Psoas muscle (tissue), 8 donors: ENCODE results near the gene STAT1. TPM values are rescaled to one million over a fixed set of nuclear protein-coding genes. Genes with fewer than 3 reads are reported as not detected.

Source experiments
- ATAC-seq, 4 donors: fragments of 200-7000 bp; cut with Tn5 transposase; one replicate each; pipeline ENCODE4 v1.9.1; 2020; ENCODE audit warnings: moderate library complexity in 3 of 4, mild to moderate bottlenecking in 2 of 4
- DNase-seq, 2 donors: peaks; one replicate each; pipeline ENCODE4 v3.0.0-alpha.2; 2020
- H3K27ac ChIP-seq: fragments of 200-600 bp; one replicate; pipeline ENCODE4 v1.8.0; 2022
- H3K27me3 ChIP-seq, 3 donors: fragments of 200-600 bp in 1 of 3; one replicate each; pipeline versions ENCODE4 v1.6.1 to v1.8.0; 2013 to 2022; ENCODE audit warnings: low read length in 2 of 3, mild to moderate bottlenecking in 2 of 3, moderate library complexity in 1 of 3; ENCODE audit not compliant: insufficient read depth in 3 of 3
- H3K36me3 ChIP-seq, 2 donors: fragments of 200-600 bp in 1 of 2; one replicate each; pipeline versions ENCODE4 v1.6.1 to v1.8.0; 2013 to 2022; ENCODE audit warnings: low read depth in 1 of 2, mild to moderate bottlenecking in 1 of 2, moderate library complexity in 1 of 2; ENCODE audit not compliant: insufficient read depth in 1 of 2
- H3K4me1 ChIP-seq: fragments of 200-600 bp; one replicate; pipeline ENCODE4 v1.8.0; 2022
- H3K4me3 ChIP-seq: fragments of 200-600 bp; one replicate; pipeline ENCODE4 v1.8.0; 2022; ENCODE audit warnings: mild to moderate bottlenecking
- H3K9me3 ChIP-seq: fragments of 200-600 bp; one replicate; pipeline ENCODE4 v1.8.0; 2022
- WGBS, 3 donors: extraction: QIAGEN DNeasy Blood & Tissue Kit; methylation state at CpG; one replicate each; pipeline versions ENCODE4 v1.1.6 to v1.1.7; 2013; 5-methylcytosine and 5-hydroxymethylcytosine counted together
- intact Hi-C, 2 donors: fragments of 100-400 bp; cut with DNase I; formaldehyde crosslinking; loops; one replicate each; pipeline versions ENCODE4 v1.11.0 to v1.14.2; 2022
- polyA plus RNA-seq, 3 donors: library from polyadenylated mRNA; stranded (reverse); fragments of 200-250 nt; gene quantifications; one replicate each; pipeline ENCODE4 v1.2.3, GENCODE V29; 2013
- total RNA-seq, 4 donors: library from RNA; stranded (reverse); fragmentation: NEBNext Ultra II Directional in 2 of 4; extraction: Animal tissue kit (Norgen Biotek cat#: 25700) in 2 of 4; gene quantifications; one replicate each; pipeline versions ENCODE4 v1.2.1 to v1.2.4, GENCODE V29; 2021 to 2023
- TF ChIP-seq, protein P1 (sequence below): fragments of 200-600 bp; IDR thresholded peaks from one replicate; pipeline ENCODE4 v1.8.0; 2022; ENCODE audit warnings: antibody characterized with exemption
- donor health status: healthy with polysubstance abuse.
- donor health status: DM: no; HTN: no; CAD: no; lungs with moderate emphysema.
- donor health status: Bipolar disorder and iron deficiency.
- donor health status: healthy.
- donor health status: DM: yes; HTN: yes; CAD: no.
- donor health status: DM: no; HTN: no; CAD: no.
- donor health status: DM: no; HTN: no; CAD: no.
- donor health status: DM: yes; HTN: yes; CAD: no.

The STAT1 gene
- total and polyA plus RNA-seq, 7 donors: 14.2 to 49.0 (median 33.2) TPM

GRCh38 chr2:190981333-190981732, 32.6 kb downstream of the STAT1 start:
- TF ChIP-seq, protein P1, sequence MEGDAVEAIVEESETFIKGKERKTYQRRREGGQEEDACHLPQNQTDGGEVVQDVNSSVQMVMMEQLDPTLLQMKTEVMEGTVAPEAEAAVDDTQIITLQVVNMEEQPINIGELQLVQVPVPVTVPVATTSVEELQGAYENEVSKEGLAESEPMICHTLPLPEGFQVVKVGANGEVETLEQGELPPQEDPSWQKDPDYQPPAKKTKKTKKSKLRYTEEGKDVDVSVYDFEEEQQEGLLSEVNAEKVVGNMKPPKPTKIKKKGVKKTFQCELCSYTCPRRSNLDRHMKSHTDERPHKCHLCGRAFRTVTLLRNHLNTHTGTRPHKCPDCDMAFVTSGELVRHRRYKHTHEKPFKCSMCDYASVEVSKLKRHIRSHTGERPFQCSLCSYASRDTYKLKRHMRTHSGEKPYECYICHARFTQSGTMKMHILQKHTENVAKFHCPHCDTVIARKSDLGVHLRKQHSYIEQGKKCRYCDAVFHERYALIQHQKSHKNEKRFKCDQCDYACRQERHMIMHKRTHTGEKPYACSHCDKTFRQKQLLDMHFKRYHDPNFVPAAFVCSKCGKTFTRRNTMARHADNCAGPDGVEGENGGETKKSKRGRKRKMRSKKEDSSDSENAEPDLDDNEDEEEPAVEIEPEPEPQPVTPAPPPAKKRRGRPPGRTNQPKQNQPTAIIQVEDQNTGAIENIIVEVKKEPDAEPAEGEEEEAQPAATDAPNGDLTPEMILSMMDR: no peak
- Histone ChIP-seq H3K27me3 (no peaks in the 10 kb centered on the region), H3K9me3 (no peaks in the 10 kb centered on the region), H3K4me3 (no peak overlapping the region), H3K27ac (no peak overlapping the region), H3K4me1 (no peaks in the 10 kb centered on the region), H3K36me3 (peaks cover 21 to 98% of the 10 kb centered on the region in 2 donors)
- 83 to 89% (median 88%) methylated on average over 6 of the region's 6 CpGs for WGBS, 3 donors
- ATAC-seq (no peak), DNase-seq (no peak)
- intact Hi-C loops: no loop called here

- WGBS, 3 donors: 68 to 80% (median 77%) methylated on average over 10 of the region's 10 CpGs
- ATAC-seq: no peak
- TF ChIP-seq, protein P1: no peak
- Histone ChIP-seq H3K4me3 (no peak overlapping the region), H3K27ac (no peak overlapping the region), H3K36me3 (peaks cover 18 to 98% of the 10 kb centered on the region in 2 donors), H3K4me1 (no peaks in the 10 kb centered on the region), H3K9me3 (no peaks in the 10 kb centered on the region), H3K27me3 (no peaks in the 10 kb centered on the region)
- DNase-seq: no peak
- intact Hi-C loops: no loop called here
Measured at GRCh38 chr2:190980630-190981209, 33.3 kb downstream of the STAT1 start.

DNA sequence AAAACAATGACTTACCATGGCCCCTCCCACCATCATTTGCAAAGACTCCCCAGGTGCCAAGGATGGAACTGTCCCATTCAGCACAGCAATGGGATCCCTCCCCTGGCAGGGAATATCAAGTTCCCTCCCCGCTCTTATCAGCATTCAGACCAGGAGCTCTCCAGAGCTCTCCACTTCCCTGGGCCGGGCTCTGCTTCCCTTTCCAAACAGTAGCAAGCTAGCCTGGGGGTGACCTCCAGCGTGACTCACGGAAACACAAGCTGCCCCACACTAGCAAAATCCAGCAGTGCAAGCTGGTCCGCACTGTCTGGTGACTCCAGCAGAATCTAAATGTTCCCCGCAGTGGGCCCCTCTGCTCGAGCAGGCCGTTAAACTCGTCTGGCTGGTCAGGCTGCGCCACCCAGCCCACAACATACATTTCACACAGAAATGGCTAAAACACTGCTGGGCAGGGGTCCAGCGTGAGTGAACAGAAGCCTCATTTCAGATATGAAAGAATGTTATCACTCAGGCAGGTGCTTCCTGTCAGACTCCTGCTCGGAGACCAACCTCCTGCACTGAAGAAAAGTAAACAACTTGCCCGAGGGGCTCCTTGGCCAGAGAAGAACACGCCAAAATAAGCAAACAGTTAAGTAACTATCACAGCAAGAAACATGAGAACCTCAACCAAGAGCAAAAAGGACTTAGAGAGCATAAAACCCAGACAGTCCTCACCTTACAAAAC, 33.9 kb downstream of the STAT1 start:
- intact Hi-C loops: loop anchor here in 1 of 2 donors (10.0 kb wide), 1 partner anchor 1515 kb away; no protein-coding TSS in a partner anchor
- peak in 3 of 4 donors; percentile 30 to 68 (median 54) for ATAC-seq
- WGBS, 3 donors: 54 to 67% (median 55%) methylated on average over 14 of the region's 14 CpGs
- DNase-seq: peak; percentile 32 to 61
- Histone ChIP-seq H3K4me1 (no peaks in the 10 kb centered on the region), H3K36me3 (peaks cover 20 to 98% of the 10 kb centered on the region in 2 donors), H3K9me3 (no peaks in the 10 kb centered on the region), H3K4me3 (no peak overlapping the region), H3K27me3 (no peaks in the 10 kb centered on the region), H3K27ac (no peak overlapping the region)
- TF ChIP-seq, protein P1: no peak

- DNase-seq: no peak
- no peak for ATAC-seq
- Histone ChIP-seq H3K4me1 (no peaks in the 10 kb centered on the region), H3K27ac (no peak overlapping the region), H3K9me3 (no peaks in the 10 kb centered on the region), H3K4me3 (no peak overlapping the region), H3K36me3 (peaks cover 23 to 98% of the 10 kb centered on the region in 2 donors), H3K27me3 (no peaks in the 10 kb centered on the region)
- 87 to 91% (median 87%) methylated on average over 17 of the region's 17 CpGs for WGBS, 3 donors
- TF ChIP-seq, protein P1: no peak
- intact Hi-C loops: loop anchor here in 1 of 2 donors (10.0 kb wide), 1 partner anchor 1514 kb away; no protein-coding TSS in a partner anchor
Measured at GRCh38 chr2:190978389-190979053, 35.5 kb downstream of the STAT1 start.
